Fibroblast of skin of left quadriceps (primary cell): ENCODE measurements around the gene GLB1L.
"Not testable (repeated sequence)": the region's sequence is repeated elsewhere in the genome, so short reads cannot be mapped to it uniquely, and the experiment has no call there.

Experiments used
- DNase-seq, 2 experiments: peaks; one replicate each; pipeline ENCODE4 v3.0.0-alpha.2; 2013; ENCODE audit warnings: low read depth in 2 of 2

The GLB1L gene

GRCh38 chr2:219245148-219245898 is at the start of gene GLB1L, which contains the start of gene STK16:
Gene GLB1L (minus strand): TSS chr2:219245444. CDS start chr2:219243573, 1,871 bp downstream.
Gene STK16 (plus strand): TSS chr2:219245479. CDS start chr2:219246000, 521 bp downstream.
- DNase-seq = peak; percentile 73 to 74

- DNase-seq = peak; percentile 49
Observed at GRCh38 chr2:219294356-219295351, 49.4 kb upstream of the GLB1L start.

GRCh38 chr2:219293736-219294231 is 48.5 kb upstream of the GLB1L start:
- DNase-seq = no peak

- no peak for DNase-seq
Observed at GRCh38 chr2:219292616-219293015, 47.4 kb upstream of the GLB1L start.

GRCh38 chr2:219291910-219292490 is 46.8 kb upstream of the GLB1L start:
- DNase-seq = no peak

- DNase-seq = no peak
Observed at GRCh38 chr2:219291394-219291793, 46.1 kb upstream of the GLB1L start.

- no peak for DNase-seq
Observed at GRCh38 chr2:219290381-219291171, 45.3 kb upstream of the GLB1L start.

- peak; percentile 80 to 82 for DNase-seq
Observed at GRCh38 chr2:219289537-219290361, 44.5 kb upstream of the GLB1L start.

GRCh38 chr2:219289195-219289536 is 43.9 kb upstream of the GLB1L start:
- DNase-seq = no peak

- DNase-seq = no peak
Observed at GRCh38 chr2:219287580-219288265, 42.5 kb upstream of the GLB1L start.

- not testable (repeated sequence) for DNase-seq
Observed at GRCh38 chr2:219287116-219287440, 41.8 kb upstream of the GLB1L start.

GRCh38 chr2:219286436-219287115 is 41.3 kb upstream of the GLB1L start:
- DNase-seq = no peak

GRCh38 chr2:219285894-219286425 is 40.7 kb upstream of the GLB1L start:
- peak; percentile 46 to 49 for DNase-seq

GRCh38 chr2:219285373-219285735 is 40.1 kb upstream of the GLB1L start:
- DNase-seq = no peak

GRCh38 chr2:219284501-219285372 is 39.5 kb upstream of the GLB1L start:
- no peak for DNase-seq

GRCh38 chr2:219282943-219283581 is 37.8 kb upstream of the GLB1L start:
- DNase-seq = no peak

- no peak for DNase-seq
Observed at GRCh38 chr2:219282375-219282774, 37.1 kb upstream of the GLB1L start.

- no peak for DNase-seq
Observed at GRCh38 chr2:219281588-219281987, 36.3 kb upstream of the GLB1L start.
